ENCODE data around the gene SLC17A6.

DNA sequence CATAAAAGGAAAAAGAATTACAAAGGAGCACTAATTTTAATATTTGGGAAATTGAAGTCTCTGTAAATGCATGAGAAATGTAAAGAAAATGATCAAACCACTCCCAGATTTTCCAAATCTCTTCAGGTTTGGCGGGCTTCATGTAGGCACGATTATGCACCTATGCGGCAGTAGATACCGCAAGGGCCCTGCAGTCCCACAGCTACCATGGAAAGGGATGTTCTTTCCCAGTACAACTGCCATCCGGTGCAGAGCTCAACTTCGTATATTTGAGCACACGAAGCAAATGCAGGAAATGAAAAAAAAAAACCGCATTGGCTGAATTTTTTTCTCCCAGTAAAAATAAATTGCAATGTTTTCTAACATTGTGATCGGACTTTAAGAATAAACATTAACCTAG is 1.4 kb downstream of the SLC17A6 start:
- TF ChIP-seq, protein P1, sequence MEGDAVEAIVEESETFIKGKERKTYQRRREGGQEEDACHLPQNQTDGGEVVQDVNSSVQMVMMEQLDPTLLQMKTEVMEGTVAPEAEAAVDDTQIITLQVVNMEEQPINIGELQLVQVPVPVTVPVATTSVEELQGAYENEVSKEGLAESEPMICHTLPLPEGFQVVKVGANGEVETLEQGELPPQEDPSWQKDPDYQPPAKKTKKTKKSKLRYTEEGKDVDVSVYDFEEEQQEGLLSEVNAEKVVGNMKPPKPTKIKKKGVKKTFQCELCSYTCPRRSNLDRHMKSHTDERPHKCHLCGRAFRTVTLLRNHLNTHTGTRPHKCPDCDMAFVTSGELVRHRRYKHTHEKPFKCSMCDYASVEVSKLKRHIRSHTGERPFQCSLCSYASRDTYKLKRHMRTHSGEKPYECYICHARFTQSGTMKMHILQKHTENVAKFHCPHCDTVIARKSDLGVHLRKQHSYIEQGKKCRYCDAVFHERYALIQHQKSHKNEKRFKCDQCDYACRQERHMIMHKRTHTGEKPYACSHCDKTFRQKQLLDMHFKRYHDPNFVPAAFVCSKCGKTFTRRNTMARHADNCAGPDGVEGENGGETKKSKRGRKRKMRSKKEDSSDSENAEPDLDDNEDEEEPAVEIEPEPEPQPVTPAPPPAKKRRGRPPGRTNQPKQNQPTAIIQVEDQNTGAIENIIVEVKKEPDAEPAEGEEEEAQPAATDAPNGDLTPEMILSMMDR (conservative IDR thresholded peaks at IDR 0.05): no peak
- no peak for TF ChIP-seq EZH2 (IDR thresholded peaks at IDR 0.05; ENCODE audit: low read depth)

Data from PC-9 (cell line).